Panc1 (cell line): ENCODE data around the gene TCEA3. TPM values are rescaled to one million over a fixed set of nuclear protein-coding genes. Genes with fewer than 3 reads are reported as not detected.

Experiments
- ATAC-seq: fragments of 200-7000 bp; cut with Tn5 transposase; 2 replicates; pipeline ENCODE4 v1.9.1; 2020; ENCODE audit warnings: mild to moderate bottlenecking, moderate library complexity
- BruUV-seq: library from RNA; stranded (reverse); fragments of 400-500 nt; replicated peaks from 2 replicates; lab custom pipeline; 2021; lab: Mats Ljungman, UMichigan
- CTCF ChIA-PET: fragments of 300-600 bp; sonication (Branson Sonifier 250); formaldehyde crosslinking; loops from one replicate; lab custom pipeline; 2022; ENCODE audit warnings: antibody characterized with exemption; lab: Charles Lee
- POLR2A ChIA-PET: fragments of 300-600 bp; sonication (Branson Sonifier 250); formaldehyde crosslinking; loops from one replicate; lab custom pipeline; 2022; ENCODE audit warnings: antibody characterized with exemption; lab: Charles Lee
- DNase-seq: peaks from one replicate; pipeline ENCODE4 v3.0.0-alpha.2; 2010; ENCODE audit warnings: low read depth, low spot score
- H3K27ac ChIP-seq: 2 replicates; pipeline ENCODE4 v1.5.1; 2011; ENCODE audit warnings: mild to moderate bottlenecking, low read length, inconsistent platforms
- H3K27me3 ChIP-seq: fragments of 200-500 bp; sonication (Bioruptor generic); 2 replicates; pipeline ENCODE4 v1.6.0; 2014; ENCODE audit warnings: low read length, inconsistent platforms; ENCODE audit not compliant: control insufficient read depth, insufficient read depth
- H3K36me3 ChIP-seq: fragments of 200-500 bp; sonication (Bioruptor generic); 2 replicates; pipeline ENCODE4 v1.5.1; 2014; ENCODE audit warnings: inconsistent platforms, mild to moderate bottlenecking, low read length, moderate library complexity; ENCODE audit not compliant: control insufficient read depth, insufficient read depth
- H3K4me1 ChIP-seq: 2 replicates; pipeline ENCODE4 v1.5.1; 2011; ENCODE audit warnings: inconsistent platforms, mild to moderate bottlenecking, low read length, moderate library complexity; ENCODE audit not compliant: control insufficient read depth, insufficient read depth
- H3K4me3 ChIP-seq, 2 experiments: 2 replicates each; pipeline ENCODE4 v1.5.1; 2011 to 2012; ENCODE audit warnings: low read depth in 2 of 2, low read length in 2 of 2, mild to moderate bottlenecking in 2 of 2, inconsistent platforms in 1 of 2, moderate library complexity in 1 of 2
- H3K9me3 ChIP-seq: fragments of 200-500 bp; sonication (Bioruptor generic); 2 replicates; pipeline ENCODE4 v1.5.1; 2014; ENCODE audit warnings: low read depth, mild to moderate bottlenecking, inconsistent platforms, low read length, moderate library complexity; ENCODE audit not compliant: control insufficient read depth, insufficient read depth
- POLR2AphosphoS5 ChIP-seq: IDR thresholded peaks from 2 replicates; pipeline ENCODE4 v1.6.1; 2012; ENCODE audit warnings: mild to moderate bottlenecking, low read depth, low read length, moderate library complexity
- SIN3A ChIP-seq: IDR thresholded peaks from 2 replicates; pipeline ENCODE4 v1.6.1; 2012; ENCODE audit warnings: low read depth, mild to moderate bottlenecking, low read length, moderate library complexity, borderline replicate concordance; ENCODE audit not compliant: insufficient read depth
- TCF7L2 ChIP-seq: IDR thresholded peaks from 2 replicates; pipeline ENCODE4 v1.6.1; 2011; ENCODE audit warnings: mild to moderate bottlenecking, low read depth, low read length, inconsistent platforms
- in situ Hi-C: cut with HindIII; loops from 2 replicates; pipeline ENCODE4 v1.10.0; 2016; ENCODE audit warnings: low sequenced_read_pairs, low pct_unique_long_range_greater_than_20kb
- intact Hi-C: fragments of 100-400 bp; cut with micrococcal nuclease; formaldehyde crosslinking; loops from one replicate; pipeline ENCODE4 v1.10.0; 2022; ENCODE audit not compliant: unreplicated experiment
- total RNA-seq: library from RNA; stranded (reverse); gene quantifications from one replicate; pipeline ENCODE4 v1.2.1, GENCODE V29; 2021; ENCODE audit not compliant: unreplicated experiment
- TF ChIP-seq, protein P1 (sequence below), 2 experiments: IDR thresholded peaks; 2 replicates each; pipeline ENCODE4 v1.6.1; 2011 to 2012; ENCODE audit warnings: low read depth in 2 of 2, control low read depth in 1 of 2, low read length in 1 of 2, mild to moderate bottlenecking in 1 of 2, moderate library complexity in 1 of 2; ENCODE audit not compliant: insufficient read depth in 1 of 2
- TF ChIP-seq, protein P2 (sequence below): fragments of 450-650 bp; IDR thresholded peaks from 2 replicates; pipeline ENCODE4 v1.5.1; 2017; ENCODE audit warnings: mild to moderate bottlenecking

The TCEA3 gene
- total RNA-seq, 1 experiment from 2014 or later: 8.3 TPM

DNA sequence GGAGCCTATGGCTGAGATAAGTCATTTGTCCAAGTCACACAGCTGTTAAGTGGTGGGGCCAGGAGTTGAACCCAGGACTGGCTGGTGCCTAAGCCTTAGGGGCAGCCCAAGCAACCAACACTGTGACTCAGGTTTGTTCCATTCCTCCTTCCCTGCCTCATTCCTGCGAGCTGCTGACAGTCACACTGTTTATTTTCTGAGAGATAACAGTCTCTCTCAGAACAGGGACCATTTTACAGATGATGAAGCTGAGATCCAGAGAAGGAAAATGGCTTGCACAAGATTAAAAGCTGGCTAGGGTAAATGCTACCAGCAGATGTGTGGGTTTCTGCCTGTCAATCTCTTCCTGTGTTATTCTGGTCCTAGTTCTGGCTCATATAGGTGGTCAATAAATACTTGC is 24.3 kb upstream of the TCEA3 start:
- TF ChIP-seq TCF7L2 (no peak), POLR2AphosphoS5 (no peak), SIN3A (no peak)
- TF ChIP-seq, protein P1, sequence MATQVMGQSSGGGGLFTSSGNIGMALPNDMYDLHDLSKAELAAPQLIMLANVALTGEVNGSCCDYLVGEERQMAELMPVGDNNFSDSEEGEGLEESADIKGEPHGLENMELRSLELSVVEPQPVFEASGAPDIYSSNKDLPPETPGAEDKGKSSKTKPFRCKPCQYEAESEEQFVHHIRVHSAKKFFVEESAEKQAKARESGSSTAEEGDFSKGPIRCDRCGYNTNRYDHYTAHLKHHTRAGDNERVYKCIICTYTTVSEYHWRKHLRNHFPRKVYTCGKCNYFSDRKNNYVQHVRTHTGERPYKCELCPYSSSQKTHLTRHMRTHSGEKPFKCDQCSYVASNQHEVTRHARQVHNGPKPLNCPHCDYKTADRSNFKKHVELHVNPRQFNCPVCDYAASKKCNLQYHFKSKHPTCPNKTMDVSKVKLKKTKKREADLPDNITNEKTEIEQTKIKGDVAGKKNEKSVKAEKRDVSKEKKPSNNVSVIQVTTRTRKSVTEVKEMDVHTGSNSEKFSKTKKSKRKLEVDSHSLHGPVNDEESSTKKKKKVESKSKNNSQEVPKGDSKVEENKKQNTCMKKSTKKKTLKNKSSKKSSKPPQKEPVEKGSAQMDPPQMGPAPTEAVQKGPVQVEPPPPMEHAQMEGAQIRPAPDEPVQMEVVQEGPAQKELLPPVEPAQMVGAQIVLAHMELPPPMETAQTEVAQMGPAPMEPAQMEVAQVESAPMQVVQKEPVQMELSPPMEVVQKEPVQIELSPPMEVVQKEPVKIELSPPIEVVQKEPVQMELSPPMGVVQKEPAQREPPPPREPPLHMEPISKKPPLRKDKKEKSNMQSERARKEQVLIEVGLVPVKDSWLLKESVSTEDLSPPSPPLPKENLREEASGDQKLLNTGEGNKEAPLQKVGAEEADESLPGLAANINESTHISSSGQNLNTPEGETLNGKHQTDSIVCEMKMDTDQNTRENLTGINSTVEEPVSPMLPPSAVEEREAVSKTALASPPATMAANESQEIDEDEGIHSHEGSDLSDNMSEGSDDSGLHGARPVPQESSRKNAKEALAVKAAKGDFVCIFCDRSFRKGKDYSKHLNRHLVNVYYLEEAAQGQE (IDR thresholded peaks at IDR 0.05; ENCODE audit: insufficient read depth in 1 of 2, low read depth in 2 of 2, low read length in 1 of 2): no peak
- TF ChIP-seq, protein P2, sequence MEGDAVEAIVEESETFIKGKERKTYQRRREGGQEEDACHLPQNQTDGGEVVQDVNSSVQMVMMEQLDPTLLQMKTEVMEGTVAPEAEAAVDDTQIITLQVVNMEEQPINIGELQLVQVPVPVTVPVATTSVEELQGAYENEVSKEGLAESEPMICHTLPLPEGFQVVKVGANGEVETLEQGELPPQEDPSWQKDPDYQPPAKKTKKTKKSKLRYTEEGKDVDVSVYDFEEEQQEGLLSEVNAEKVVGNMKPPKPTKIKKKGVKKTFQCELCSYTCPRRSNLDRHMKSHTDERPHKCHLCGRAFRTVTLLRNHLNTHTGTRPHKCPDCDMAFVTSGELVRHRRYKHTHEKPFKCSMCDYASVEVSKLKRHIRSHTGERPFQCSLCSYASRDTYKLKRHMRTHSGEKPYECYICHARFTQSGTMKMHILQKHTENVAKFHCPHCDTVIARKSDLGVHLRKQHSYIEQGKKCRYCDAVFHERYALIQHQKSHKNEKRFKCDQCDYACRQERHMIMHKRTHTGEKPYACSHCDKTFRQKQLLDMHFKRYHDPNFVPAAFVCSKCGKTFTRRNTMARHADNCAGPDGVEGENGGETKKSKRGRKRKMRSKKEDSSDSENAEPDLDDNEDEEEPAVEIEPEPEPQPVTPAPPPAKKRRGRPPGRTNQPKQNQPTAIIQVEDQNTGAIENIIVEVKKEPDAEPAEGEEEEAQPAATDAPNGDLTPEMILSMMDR: no peak
- in situ Hi-C loops: no loop called here
- H3K4me1 ChIP-seq: no peaks in the 10 kb centered on the region
- no peak for ATAC-seq
- intact Hi-C loops: no loop called here
- ChIA-PET POLR2A (no interaction called here), CTCF (interaction anchor here (0.6 kb wide), 1 partner anchor 232 kb away, joined by 5 read pairs; the partner anchor contains the start of gene HTR1D)
- H3K27me3 ChIP-seq: no peaks in the 10 kb centered on the region
- H3K4me3 ChIP-seq: no peak overlapping the region
- no peak overlapping the region for H3K27ac ChIP-seq
- no peaks in the 10 kb centered on the region for H3K9me3 ChIP-seq
- BruUV-seq: no TSS peak
- DNase-seq: no peak
- H3K36me3 ChIP-seq: no peaks in the 10 kb centered on the region

DNA sequence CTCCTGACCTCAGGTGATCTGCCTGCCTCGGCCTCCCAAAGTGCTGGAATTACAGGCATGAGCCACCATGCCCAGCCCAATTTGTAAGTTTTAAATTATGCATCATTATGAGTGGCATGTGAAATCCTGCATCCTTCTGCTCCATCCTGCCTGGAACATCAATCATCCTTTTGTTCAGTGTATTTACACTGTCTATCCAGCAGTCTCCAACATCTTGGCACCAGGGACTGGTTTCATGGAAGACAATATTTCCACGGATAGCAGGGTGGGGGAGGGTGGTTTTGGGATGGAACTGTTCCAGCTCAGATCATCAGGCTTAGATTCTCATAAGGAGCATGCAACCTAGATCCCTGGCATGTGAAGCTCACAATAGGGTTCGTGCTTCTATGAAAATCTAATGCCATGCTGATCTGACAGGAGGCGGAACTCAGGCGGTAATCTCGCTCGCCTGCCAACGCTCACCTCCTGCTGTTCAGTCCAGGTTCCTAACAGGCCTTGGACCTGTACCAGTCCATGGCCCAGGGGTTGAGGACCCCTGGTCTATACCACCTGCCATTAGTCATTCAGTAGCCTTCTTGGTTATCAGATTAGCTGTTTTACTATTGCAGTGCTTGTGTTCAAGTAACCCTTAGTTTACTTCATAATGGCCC is 22.2 kb upstream of the TCEA3 start:
- no peak for ATAC-seq
- in situ Hi-C loops (no loop called here), intact Hi-C loops (no loop called here)
- CTCF ChIA-PET: no interaction called here
- TF ChIP-seq, protein P2: no peak
- Histone ChIP-seq H3K4me1 (no peaks in the 10 kb centered on the region), H3K27me3 (no peaks in the 10 kb centered on the region), H3K27ac (no peak overlapping the region), H3K9me3 (no peaks in the 10 kb centered on the region), H3K4me3 (no peak overlapping the region), H3K36me3 (no peaks in the 10 kb centered on the region)
- DNase-seq: no peak
- POLR2A ChIA-PET: interaction anchor here (0.7 kb wide), 1 partner anchor 52 kb away, joined by 8 read pairs; no protein-coding TSS in a partner anchor
- BruUV-seq: no TSS peak
